LNCaP clone FGC (cell line): ENCODE results near the gene S100A1.
"Not testable (repeated sequence)": the region's sequence is repeated elsewhere in the genome, so short reads cannot be mapped to it uniquely, and the experiment has no call there.

Source experiments
- DNase-seq: peaks from one replicate; pipeline ENCODE4 v3.0.0-alpha.2; 2011; ENCODE audit warnings: low read depth
- H3K4me3 ChIP-seq: 2 replicates; pipeline ENCODE4 v1.5.1; 2011; ENCODE audit warnings: mild to moderate bottlenecking, low read depth, low read length, control low read depth
- TF ChIP-seq, protein P1 (sequence below): IDR thresholded peaks from 2 replicates; pipeline ENCODE4 v1.5.1; 2012; ENCODE audit warnings: mild to moderate bottlenecking; ENCODE audit not compliant: control insufficient read depth, insufficient read depth; ENCODE audit errors: extremely low read depth

The S100A1 gene

DNA sequence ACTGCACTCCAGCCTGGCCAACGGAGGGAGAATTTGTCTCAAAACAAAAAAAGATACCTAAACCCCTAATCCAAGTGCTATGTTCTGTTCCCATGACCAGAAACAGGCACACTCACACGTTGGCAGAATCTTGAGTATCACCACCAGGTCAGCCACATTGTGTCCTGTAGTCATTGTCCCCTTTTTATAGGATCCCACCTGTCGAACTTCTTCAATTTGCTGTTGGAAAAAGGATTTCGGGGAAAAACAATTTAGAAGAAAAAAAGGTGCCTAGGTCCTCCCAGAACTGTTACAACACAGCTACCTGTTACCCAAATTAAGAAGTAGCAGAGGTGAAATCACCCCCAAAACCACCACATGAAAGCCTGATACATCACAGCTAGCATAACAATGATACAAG lies 39.2 kb downstream of the S100A1 start:
- DNase-seq = no peak
- TF ChIP-seq, protein P1, sequence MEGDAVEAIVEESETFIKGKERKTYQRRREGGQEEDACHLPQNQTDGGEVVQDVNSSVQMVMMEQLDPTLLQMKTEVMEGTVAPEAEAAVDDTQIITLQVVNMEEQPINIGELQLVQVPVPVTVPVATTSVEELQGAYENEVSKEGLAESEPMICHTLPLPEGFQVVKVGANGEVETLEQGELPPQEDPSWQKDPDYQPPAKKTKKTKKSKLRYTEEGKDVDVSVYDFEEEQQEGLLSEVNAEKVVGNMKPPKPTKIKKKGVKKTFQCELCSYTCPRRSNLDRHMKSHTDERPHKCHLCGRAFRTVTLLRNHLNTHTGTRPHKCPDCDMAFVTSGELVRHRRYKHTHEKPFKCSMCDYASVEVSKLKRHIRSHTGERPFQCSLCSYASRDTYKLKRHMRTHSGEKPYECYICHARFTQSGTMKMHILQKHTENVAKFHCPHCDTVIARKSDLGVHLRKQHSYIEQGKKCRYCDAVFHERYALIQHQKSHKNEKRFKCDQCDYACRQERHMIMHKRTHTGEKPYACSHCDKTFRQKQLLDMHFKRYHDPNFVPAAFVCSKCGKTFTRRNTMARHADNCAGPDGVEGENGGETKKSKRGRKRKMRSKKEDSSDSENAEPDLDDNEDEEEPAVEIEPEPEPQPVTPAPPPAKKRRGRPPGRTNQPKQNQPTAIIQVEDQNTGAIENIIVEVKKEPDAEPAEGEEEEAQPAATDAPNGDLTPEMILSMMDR = no peak
- no peak overlapping the region for H3K4me3 ChIP-seq

GRCh38 chr1:153668672-153669071 lies 40.4 kb downstream of the S100A1 start:
- not testable (repeated sequence) for DNase-seq, H3K4me3 ChIP-seq

DNA sequence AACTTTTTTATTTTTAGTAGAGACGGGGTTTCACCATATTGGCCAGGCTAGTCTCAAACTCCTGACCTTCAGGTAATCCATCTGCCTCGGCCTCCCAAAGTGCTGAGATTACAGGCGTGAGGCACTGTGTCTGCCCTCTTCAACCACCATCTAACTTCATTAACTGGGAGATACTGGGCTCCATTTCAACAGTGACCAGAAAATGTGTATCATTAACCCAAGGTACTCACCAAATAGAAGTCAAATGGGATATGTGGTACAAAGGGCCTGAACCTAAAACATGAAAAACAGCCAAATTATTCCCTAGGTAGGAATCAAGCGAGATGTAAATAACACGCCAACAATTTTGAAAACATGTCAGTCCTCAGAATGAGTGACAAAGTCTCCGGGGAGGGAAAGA lies 41.4 kb downstream of the S100A1 start:
- DNase-seq = no peak
- TF ChIP-seq, protein P1 = no peak
- H3K4me3 ChIP-seq = peak overlapping the region; percentile 94

DNA sequence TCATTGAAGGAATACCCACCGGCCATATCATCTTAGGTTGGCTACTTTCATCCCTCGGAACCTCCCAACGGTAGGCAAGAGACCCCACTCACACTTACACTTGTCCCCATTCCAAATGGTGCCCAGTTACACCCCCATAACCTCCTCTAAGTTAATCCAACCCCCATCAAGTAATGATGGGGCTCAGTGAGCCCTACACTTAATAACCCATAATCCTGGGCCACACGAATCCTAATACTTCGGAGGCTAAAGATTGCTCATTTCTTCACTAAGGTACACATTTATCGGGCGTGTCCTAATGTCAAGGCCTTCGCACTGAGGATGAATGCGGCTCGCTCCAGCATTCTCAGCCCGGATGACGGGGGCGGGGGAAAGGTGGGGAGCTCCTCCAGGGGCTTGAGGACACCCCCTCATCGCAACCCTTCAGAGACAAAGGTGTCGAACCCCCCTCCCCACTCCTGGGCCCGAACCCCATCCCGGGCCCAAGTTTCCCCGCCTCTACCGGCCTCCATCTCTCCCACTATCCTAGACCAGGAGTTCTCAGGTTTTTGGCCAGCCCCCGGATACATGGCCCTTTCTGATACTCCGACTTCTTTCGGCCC lies 42.1 kb downstream of the S100A1 start:
- no peak for DNase-seq
- TF ChIP-seq, protein P1 = no peak
- peak overlapping the region; percentile 94 for H3K4me3 ChIP-seq

DNA sequence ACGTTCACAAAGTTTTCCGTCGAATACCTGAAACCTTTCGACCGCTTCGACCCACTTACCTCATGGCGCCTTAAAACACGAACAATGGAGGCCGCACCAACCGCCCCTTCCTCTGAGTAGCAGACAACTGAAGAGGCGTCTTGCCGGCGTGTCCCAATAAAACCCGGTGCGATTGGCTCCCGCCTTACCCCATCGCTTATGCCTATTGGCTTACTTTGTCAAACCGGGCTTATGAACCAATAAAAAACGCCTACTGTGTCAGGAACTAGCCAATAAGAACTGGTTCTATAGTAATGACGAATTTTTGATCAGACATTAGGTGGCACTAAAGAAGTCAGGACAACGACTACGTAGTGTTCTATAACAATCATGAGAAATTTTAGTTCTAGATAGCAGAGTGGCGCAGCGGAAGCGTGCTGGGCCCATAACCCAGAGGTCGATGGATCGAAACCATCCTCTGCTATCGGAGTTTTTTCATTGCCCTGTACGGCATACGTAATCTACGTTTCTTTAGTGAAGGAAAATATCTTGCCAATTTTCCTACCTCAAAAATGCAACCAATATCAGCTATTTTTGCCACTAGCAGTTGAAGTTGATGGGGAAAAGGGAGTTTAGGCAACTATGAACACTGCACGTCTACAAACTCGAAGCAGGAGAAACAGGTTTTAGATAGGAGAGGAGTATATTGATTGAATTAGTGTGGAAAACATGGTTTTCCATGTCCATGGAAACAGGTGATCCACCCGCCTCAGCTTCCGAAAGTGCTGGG lies 42.8 kb downstream of the S100A1 start, which contains the start of gene ILF2:
TSS of gene ILF2 (minus strand) at position 135 of the 769 bp plus-strand sequence. CDS start at position 64, 71 bp downstream.
- TF ChIP-seq, protein P1 = peak; percentile 47
- DNase-seq = peak; percentile 99
- H3K4me3 ChIP-seq = peak within 1 kb of the TSS; percentile 94

- not testable (repeated sequence) for DNase-seq
- TF ChIP-seq, protein P1 = 0 out of 2 replicates have a peak, but pooled peaks have one; percentile 7
- H3K4me3 ChIP-seq = peak overlapping the region; percentile 63
Measured at GRCh38 chr1:153671628-153672353, 43.6 kb downstream of the S100A1 start.

- H3K4me3 ChIP-seq = no peak overlapping the region
- no peak for DNase-seq
- TF ChIP-seq, protein P1 = no peak
Measured at GRCh38 chr1:153673511-153673910, 45.3 kb downstream of the S100A1 start.
